ENCODE results near the gene ANO9.

The ANO9 gene

DNA sequence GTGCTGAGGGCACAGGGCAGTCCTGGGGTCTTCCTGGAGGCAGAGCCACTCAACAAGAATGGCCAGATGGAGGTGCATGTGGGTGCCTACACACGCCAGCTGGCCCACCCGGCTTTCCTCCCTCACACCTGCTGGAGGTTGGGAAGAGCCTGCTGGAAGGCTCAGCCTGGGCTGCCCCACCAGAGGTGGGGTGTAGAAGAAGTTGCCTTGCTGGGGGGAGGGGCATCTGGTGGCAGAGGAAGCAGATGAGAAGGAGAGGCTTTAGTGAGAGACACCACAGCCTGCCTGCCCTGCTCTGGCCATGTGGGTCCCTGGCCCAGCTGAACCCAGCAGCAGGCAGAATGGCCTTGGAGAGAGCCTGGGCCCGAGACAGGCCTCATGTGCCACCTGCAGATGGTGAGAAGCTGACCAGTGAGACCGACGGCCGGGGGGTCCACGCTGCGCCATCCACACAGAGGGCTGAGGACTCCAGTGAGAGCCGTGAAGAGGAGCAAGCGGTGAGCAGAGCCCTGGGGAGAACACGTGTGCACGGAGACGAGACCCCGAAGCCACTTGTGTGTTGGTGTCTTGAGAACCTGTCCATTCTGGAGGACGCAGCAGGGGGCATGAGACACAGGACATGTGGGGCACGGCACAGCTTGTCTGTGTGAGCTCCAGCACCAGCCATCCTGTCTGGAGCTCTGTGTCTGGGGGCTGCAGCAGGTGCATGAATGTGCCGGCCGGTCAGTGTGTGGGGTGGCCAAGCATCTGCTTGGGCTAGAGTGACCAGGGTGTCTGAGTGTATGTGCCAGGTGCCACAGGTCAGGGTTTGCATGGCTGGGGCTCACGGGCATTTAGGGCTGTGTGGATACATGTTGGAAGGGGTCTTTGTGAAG lies 69.9 kb downstream of the ANO9 start:
- no peak for TF ChIP-seq CTCF (IDR thresholded peaks at IDR 0.05)

GRCh38 chr11:371051-371450 lies 70.8 kb downstream of the ANO9 start:
- TF ChIP-seq CTCF (IDR thresholded peaks at IDR 0.05) = no peak

DNA sequence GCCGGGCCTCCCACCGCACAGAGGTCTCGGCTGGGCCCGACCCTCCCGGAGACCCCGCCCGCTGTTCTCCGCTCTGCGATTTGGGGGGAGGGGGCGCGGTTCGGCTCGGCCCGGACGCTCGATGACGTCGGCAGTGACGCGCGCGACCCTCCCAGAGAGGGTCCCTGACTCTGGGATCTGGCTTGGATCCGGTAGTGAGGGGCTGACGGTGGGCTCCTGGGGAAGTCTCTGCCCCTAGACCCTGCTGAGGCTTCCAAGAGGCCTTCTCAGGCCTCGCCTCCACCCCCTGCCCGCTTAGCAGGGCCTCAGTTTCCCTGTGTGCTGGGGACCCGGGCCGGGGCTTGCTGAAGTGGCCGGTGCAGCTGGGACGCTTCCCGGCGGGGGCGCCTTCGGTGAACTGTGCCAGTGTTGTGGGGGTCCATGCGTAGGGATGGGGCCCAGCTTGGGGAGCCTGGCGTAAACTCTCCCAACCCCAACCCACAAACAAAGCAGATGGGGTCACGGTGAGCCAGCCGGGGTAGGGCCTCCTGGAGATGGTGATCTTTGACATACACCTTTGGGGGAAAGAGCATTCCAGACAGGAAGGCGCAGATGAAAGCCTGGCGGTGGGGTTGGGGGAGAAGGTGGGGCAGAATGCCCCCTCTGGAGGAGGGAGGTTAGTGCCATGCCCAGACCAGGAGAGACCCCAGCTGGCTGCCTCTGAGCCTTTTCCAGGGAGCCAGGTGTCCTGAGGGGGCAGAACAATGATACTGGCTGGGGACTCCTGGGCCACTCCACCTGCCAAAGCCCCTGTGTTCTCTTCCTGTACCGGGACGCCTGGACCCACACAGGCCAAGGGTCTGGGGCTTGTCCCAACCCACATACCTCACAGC lies 71.5 kb downstream of the ANO9 start:
- TF ChIP-seq CTCF (IDR thresholded peaks at IDR 0.05) = no peak

DNA sequence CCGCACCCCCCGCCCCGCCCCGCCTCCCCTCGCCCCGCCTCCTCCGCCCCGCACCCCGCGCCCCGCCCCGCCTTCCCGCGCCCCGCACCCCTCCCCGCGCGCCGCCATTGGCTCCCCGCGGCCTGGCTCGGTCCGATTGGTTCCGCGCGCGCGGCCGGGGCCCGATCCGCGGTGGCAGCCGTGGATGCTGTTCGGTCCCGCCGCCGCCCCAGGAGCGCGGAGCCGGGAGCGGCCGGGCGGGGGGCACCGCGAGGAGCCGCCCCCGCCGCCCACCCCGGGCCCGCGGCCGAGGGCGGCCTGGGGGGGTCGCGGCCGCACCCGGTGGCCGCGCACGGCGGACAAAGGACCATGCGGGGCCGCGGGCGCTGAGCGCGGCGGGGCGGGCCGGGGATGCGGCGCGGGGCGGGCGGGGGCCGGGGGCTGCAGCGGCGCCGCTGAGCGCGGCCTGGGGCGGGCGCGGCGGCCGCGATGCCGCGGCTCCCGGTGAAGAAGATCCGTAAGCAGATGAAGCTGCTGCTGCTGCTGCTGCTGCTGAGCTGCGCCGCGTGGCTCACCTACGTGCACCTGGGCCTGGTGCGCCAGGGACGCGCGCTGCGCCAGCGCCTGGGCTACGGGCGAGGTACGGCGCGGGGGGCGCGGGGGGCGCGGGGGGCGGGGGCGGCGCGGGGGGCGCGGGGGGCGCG lies 72.3 kb downstream of the ANO9 start, which contains the start of gene B4GALNT4:
Gene B4GALNT4, plus strand, starts transcription at position 164 of the 683 bp plus-strand sequence. Its CDS starts 305 bp downstream, at position 469.
- TF ChIP-seq CTCF (IDR thresholded peaks at IDR 0.05) = no peak

- TF ChIP-seq CTCF (IDR thresholded peaks at IDR 0.05) = no peak
Measured at GRCh38 chr11:368414-369335, 73.1 kb downstream of the ANO9 start.

DNA sequence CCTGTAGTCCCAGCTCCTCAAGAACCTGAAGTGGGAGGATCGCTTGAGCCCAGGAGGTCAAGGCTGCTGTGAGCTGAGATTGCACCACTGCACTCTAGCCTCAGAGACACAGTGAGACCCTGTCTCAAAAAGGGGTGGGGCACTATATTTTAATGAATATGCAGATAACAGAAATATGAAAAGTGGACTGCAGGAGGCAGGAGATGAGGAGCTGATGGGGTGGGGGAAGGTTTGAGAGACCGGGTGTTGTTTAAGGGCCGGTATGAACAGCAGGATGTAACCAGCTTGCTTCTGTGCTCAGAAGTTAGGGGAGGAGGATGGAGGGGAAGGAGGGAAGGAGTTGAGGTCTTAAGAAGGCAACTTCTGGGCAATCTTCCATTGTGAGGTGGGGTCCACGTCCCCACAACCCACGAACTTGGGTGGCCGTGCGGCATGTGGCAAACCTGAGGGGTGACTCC lies 73.8 kb downstream of the ANO9 start:
- no peak for TF ChIP-seq CTCF (IDR thresholded peaks at IDR 0.05)
